NCI-H187 (cell line): ENCODE data around the gene SEC14L2.

ENCODE experiments used
- DNase-seq, 2 experiments: peaks; one replicate each; lab custom pipeline; 2025; lab: John Stamatoyannopoulos, UW

The SEC14L2 gene

GRCh38 chr22:30396871-30397655, at the start of gene SEC14L2:
Gene SEC14L2, plus strand, starts transcription at chr22:30397018. Its CDS starts 99 bp downstream, at chr22:30397117.
- no peak for DNase-seq

DNA sequence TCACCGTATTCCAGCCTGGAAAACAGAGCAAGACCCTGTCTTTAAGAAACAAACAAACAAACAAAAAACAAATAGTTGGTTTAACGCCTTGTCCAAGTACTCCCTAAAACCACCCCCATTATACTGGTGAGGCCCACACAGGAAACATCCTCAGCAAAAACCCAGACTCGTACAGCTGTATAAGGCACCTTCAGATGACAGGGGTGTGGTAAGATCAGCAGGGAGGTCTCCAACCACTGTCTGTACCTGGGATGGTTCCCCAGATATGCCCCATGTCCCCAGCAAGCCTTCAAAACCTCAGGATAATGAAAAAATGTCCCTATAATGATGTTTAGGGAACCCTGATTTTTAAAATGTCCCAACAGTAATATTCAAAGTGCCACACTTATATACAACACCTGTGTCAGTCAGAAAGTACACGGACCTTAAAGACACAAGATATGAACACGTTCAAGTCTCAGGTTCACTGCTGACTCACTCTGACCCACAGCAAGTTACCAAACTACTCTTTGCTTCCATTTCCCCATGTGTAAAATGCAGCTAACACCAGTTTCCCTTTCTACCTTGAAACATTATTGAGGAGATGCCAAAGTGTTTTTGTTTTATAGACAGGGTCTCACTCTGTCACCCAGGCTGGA, 49.4 kb upstream of the SEC14L2 start:
- no peak for DNase-seq

GRCh38 chr22:30348404-30348803, 48.4 kb upstream of the SEC14L2 start:
- no peak for DNase-seq

- no peak for DNase-seq
These were observed 48.0 kb upstream of the SEC14L2 start for GRCh38 chr22:30348809-30349208.

GRCh38 chr22:30351226-30351625, 45.6 kb upstream of the SEC14L2 start:
- DNase-seq = no peak

- no peak for DNase-seq
These were observed 42.2 kb upstream of the SEC14L2 start for GRCh38 chr22:30354644-30355043.

DNA sequence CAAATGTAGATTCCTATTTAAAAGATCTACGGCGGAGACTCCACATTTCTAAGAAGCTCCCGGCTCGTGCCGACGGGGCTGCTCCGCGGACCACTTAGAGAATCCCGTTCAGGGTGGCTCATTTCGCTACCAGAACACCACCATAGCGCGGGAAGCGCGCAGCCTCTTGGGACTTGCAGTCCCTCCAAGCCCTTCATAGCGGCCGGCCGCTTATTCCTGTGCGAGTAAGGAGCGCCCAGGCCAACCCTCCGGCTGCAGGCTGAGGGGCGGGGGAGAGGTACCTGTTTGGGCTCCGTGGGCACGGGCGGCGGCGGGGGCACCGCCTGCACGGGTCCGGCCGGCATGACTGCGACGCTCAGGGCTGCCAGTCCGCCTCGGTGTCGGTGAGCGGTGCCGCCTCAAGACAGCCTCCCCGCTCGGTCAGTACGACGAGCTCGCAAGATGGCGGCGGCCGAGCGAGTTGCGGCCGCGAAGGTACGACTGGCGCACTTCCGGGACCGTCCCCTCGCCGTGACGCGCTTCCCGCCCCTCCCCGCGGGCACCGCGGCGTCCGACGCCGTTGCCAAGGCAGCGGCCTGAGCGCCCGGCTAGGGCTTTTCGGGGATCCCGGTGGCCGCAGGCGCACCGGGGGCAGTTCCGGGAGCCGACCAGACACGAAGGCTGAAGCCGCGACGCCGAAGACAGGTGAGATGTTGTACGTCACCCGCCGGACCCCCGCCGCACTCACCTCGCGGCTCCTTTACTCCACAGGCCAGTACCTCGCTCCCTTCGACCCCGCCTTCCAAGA, 40.2 kb upstream of the SEC14L2 start, which contains the start of the genes CCDC157 and SF3A1:
Gene CCDC157, plus strand, starts transcription at position 559 of the 787 bp plus-strand sequence. CDS start 8,994 bp downstream, outside the sequence.
Gene SF3A1, minus strand, starts transcription at position 446 of the 787 bp plus-strand sequence. Its CDS starts 102 bp downstream, at position 344.
- DNase-seq = peak; percentile 69 to 88

GRCh38 chr22:30357236-30357570, 39.6 kb upstream of the SEC14L2 start:
- no peak for DNase-seq

DNA sequence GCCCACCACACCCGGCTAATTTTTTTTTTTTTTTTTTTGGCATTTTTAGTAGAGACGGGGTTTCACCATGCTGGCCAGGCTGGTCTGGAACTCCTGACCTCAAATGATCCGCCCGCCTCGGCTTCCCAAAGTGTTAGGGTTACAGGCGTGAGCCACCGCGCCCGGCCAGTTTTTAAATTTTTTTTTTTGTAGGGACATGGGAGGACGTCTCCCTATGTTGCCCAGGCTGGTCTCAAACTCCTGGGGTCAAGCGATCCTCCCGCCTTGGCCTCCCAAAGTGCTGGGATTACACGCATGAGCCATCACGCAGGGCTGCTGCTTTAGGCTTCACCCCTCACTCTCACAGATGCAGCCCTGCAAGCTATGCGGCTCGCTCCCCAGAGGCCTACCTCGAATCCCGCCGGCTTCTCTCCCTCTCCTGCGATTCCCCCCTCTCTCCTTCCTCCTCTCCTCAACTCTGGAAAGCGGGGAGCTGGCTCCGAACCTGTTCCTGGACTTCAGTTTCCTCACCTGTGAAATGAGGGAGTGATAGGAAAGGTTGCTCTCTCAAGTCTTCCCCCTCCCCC, 39.1 kb upstream of the SEC14L2 start:
- DNase-seq = no peak

GRCh38 chr22:30358541-30358940, 38.3 kb upstream of the SEC14L2 start:
- no peak for DNase-seq

GRCh38 chr22:30361916-30362650, 34.7 kb upstream of the SEC14L2 start:
- no peak for DNase-seq

- DNase-seq = no peak
These were observed 34.1 kb upstream of the SEC14L2 start for GRCh38 chr22:30362651-30363281.

- no peak for DNase-seq
These were observed 30.9 kb upstream of the SEC14L2 start for GRCh38 chr22:30365891-30366290.

DNA sequence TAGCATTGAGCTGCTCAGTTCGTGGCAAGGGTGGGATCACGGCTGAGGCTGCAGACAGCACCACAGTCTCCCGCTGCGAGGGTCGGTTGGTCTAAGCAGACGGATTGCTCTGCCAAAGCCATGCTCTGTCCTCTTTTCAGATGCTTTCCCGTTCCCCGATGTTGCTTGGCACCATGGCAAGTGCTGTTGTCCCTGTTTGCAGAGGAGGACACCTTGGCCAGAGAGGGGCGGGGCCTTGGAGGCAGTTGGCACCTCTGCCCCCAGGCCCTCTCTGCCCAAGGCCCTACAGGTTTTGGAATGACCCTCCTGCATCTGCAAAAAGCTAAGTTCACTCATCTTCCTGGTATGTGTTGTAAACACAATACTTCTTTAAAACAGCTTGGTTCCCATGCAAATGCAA, 28.4 kb upstream of the SEC14L2 start:
- DNase-seq = no peak

GRCh38 chr22:30370641-30371230, 26.1 kb upstream of the SEC14L2 start:
- DNase-seq = no peak

- DNase-seq = no peak
These were observed 25.5 kb upstream of the SEC14L2 start for GRCh38 chr22:30371321-30371720.

- DNase-seq = no peak
These were observed 24.8 kb upstream of the SEC14L2 start for GRCh38 chr22:30371981-30372380.

GRCh38 chr22:30372915-30373314, 23.9 kb upstream of the SEC14L2 start:
- DNase-seq = no peak

DNA sequence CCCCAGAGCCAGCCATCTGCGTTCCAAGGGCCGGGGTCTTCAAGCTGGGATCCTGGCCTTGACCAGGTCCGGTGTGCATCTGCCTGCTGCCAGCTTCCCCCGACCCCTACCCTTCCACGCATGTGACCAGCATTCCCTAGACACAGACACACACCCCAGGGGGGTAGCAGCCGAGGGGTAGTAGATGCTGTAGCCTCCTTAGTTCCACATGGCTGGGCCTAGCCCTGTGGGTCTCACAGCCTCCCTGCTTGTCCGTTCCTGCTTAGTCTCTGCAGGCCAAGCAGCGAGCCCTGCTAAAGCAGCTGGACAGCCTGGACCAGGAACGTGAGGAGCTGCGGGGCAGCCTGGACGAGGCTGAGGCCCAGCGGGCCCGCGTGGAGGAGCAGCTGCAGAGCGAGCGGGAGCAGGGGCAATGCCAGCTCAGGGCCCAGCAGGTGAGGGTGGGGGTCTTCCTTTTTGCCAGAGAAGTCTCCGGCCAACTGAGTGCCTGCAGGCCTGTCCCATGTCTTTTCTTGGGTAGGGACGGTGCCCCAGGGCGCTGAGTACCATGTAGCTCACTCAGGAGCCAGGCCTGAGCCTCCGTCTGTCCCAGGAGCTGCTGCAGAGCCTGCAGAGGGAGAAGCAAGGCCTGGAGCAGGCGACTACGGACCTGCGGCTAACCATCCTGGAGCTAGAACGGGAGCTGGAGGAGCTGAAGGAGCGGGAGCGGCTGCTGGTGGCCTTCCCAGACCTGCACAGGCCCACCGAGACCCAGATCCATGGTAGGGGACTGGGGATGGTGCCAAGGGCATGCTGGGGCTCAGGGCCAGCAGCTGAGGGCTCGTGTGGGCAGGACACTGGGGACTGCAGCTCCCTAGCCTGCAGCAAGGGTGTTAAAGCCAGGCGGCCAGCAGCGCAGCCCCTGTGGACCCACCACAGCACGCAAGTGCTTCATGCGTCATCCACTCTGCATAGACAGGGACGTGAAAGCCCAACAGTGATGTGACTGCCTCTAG, 23.2 kb upstream of the SEC14L2 start:
- DNase-seq = no peak
